Progenitor cell of endocrine pancreas (in vitro differentiated cells): Measurements from ENCODE around the gene BARHL1. TPM values are rescaled to one million over a fixed set of nuclear protein-coding genes. Genes with fewer than 3 reads are reported as not detected.
"Not testable (repeated sequence)": the region's sequence is repeated elsewhere in the genome, so short reads cannot be mapped to it uniquely, and the experiment has no call there.

Experiments used
- DNase-seq: peaks from one replicate; pipeline ENCODE4 v3.0.0; 2021; ENCODE audit warnings: low spot score; ENCODE audit not compliant: unreplicated experiment
- H3K27ac Mint-ChIP-seq: 2 replicates; pipeline ENCODE4 v1.8.0; 2021; ENCODE audit warnings: mild to moderate bottlenecking, moderate library complexity, mixed read lengths
- H3K27me3 Mint-ChIP-seq: 2 replicates; pipeline ENCODE4 v1.8.0; 2021; ENCODE audit warnings: mixed read lengths
- H3K36me3 Mint-ChIP-seq: 2 replicates; pipeline ENCODE4 v1.8.0; 2022; ENCODE audit warnings: mixed read lengths; ENCODE audit not compliant: insufficient read depth
- H3K4me1 Mint-ChIP-seq: 2 replicates; pipeline ENCODE4 v1.8.0; 2021; ENCODE audit warnings: low read depth, mixed read lengths
- H3K4me3 Mint-ChIP-seq: 2 replicates; pipeline ENCODE4 v1.8.0; 2021; ENCODE audit warnings: low read depth, mild to moderate bottlenecking, moderate library complexity, mixed read lengths
- H3K9me3 Mint-ChIP-seq: 2 replicates; pipeline ENCODE4 v1.8.0; 2021; ENCODE audit warnings: low read depth, mixed read lengths
- CTCF ChIP-seq: fragments of 200-600 bp; sonication (generic); IDR thresholded peaks from one replicate; pipeline ENCODE4 v1.5.0; 2021; ENCODE audit warnings: antibody characterized with exemption, mild to moderate bottlenecking; ENCODE audit not compliant: unreplicated experiment
- total RNA-seq: library from RNA; stranded (reverse); gene quantifications from 2 replicates; pipeline ENCODE4 v1.2.1, GENCODE V29; 2021

The BARHL1 gene
- total RNA-seq, 1 donor from 2014 or later, result not detected

DNA sequence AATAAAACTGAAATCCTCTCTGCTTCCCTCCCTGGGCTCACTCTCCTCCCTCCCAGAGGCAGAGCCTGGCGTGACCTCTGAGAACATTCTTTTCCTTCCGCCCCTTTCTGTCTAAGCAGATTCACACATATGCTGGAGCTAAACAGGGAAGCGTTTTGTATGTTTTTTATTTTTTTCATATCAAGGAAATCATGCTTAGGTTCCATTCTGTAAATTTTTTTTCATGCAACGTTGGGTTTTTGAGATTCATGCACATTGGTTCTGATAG lies 20.2 kb upstream of the BARHL1 start:
- peaks cover 1% of the 10 kb centered on the region for H3K36me3 Mint-ChIP-seq
- no peak for DNase-seq
- TF ChIP-seq CTCF, result no peak
- no peak overlapping the region for H3K4me3 Mint-ChIP-seq
- H3K9me3 Mint-ChIP-seq, result peaks cover 4% of the 10 kb centered on the region
- peak overlapping the region; percentile 81 for H3K27ac Mint-ChIP-seq
- H3K27me3 Mint-ChIP-seq, result peaks cover 35% of the 10 kb centered on the region
- H3K4me1 Mint-ChIP-seq, result peaks cover 1% of the 10 kb centered on the region

DNA sequence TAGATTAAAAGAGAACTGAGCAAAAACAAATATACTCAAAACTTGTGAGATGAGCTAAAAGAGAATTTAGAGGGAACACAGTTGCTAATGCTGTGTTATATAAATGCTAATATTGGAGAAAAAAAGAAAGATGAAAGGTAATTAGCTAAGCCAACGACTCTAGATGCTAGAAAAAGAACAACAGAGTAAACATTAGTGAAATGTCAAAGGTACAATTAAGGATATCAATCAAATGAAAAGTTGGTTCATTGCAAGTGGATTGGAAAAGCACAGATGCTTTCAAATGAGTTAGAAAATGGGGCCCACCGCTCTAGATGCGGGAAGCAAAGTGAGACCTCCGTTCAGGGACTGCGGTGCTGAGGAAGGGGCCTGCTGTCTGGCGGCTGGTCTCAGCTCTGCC lies 17.9 kb upstream of the BARHL1 start:
- Mint-ChIP-seq H3K27me3 (peaks cover 36% of the 10 kb centered on the region), H3K9me3 (peaks cover 2% of the 10 kb centered on the region), H3K36me3 (peaks cover under 1% of the 10 kb centered on the region), H3K4me3 (no peak overlapping the region), H3K27ac (no peak overlapping the region), H3K4me1 (peaks cover 1% of the 10 kb centered on the region)
- DNase-seq, result no peak
- TF ChIP-seq CTCF, result no peak

DNA sequence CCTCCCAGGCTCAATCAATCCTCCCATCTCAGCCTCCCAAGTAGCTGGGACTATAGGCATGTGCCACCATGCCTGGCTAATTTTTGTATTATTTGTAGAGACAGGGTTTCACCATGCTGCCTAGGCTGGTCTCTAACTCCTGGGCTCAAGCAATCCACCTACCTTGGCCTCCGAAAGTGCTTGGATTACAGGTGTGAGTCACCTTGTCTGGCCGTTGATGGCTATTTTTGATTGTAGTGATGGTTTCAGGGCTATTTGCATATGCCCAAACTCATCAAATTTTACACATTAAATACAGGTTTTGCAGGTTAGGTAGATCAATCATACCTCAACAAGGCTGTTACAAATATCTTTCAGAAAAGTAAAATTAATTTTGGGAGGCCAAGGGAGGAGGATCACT lies 13.6 kb upstream of the BARHL1 start:
- not testable (repeated sequence) for H3K9me3 Mint-ChIP-seq, DNase-seq, H3K4me3 Mint-ChIP-seq, H3K27ac Mint-ChIP-seq, H3K4me1 Mint-ChIP-seq, H3K36me3 Mint-ChIP-seq
- H3K27me3 Mint-ChIP-seq, result peaks cover 34% of the 10 kb centered on the region

- no peak for DNase-seq
- H3K4me3 Mint-ChIP-seq, result no peak overlapping the region
- no peaks in the 10 kb centered on the region for H3K9me3 Mint-ChIP-seq
- H3K27me3 Mint-ChIP-seq, result peaks cover 45% of the 10 kb centered on the region
- TF ChIP-seq CTCF, result no peak
- no peak overlapping the region for H3K27ac Mint-ChIP-seq
- no peaks in the 10 kb centered on the region for H3K36me3 Mint-ChIP-seq
- H3K4me1 Mint-ChIP-seq, result peaks cover 1% of the 10 kb centered on the region
Observed at GRCh38 chr9:132571806-132572600, 10.4 kb upstream of the BARHL1 start.

GRCh38 chr9:132572921-132573320 lies 9.5 kb upstream of the BARHL1 start:
- no peak for TF ChIP-seq CTCF
- Mint-ChIP-seq H3K36me3 (no peaks in the 10 kb centered on the region), H3K27ac (no peak overlapping the region), H3K27me3 (peaks cover 52% of the 10 kb centered on the region), H3K9me3 (no peaks in the 10 kb centered on the region), H3K4me1 (peaks cover 1% of the 10 kb centered on the region), H3K4me3 (no peak overlapping the region)
- no peak for DNase-seq

DNA sequence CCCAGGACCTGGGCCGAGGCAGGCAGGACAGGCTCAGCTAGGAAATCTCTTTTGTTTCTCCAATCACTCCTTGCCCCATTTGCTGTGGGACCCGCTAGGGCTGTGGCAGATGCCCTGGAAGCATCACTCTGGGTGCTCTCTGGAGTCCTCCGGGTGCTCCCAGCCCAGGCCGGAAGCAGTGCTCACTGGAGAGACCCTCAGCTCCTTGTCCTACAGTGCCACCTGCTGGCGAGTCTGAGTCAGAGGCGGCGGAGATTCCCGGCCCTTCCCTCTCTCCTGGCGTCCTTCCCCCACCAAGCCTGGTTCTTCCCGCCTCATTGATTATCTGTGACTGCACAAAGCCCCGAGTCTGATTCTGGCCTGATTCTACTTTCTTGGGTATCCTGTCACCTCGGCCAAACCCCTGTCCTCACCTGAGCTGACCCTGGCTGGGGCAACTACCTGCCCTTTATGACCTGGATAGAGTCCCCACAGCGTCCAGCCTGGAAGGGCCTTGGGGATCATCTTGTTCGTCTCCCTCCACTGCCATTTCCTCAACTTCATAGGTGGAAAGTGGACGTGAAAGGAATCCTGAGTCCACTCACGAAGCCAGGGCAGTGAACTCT lies 7.3 kb upstream of the BARHL1 start:
- no peak overlapping the region for H3K4me3 Mint-ChIP-seq
- H3K27ac Mint-ChIP-seq, result no peak overlapping the region
- DNase-seq, result peak; percentile 79
- no peaks in the 10 kb centered on the region for H3K36me3 Mint-ChIP-seq
- peak; percentile 92 for TF ChIP-seq CTCF
- peaks cover 72% of the 10 kb centered on the region for H3K27me3 Mint-ChIP-seq
- no peaks in the 10 kb centered on the region for H3K9me3 Mint-ChIP-seq
- peaks cover under 1% of the 10 kb centered on the region for H3K4me1 Mint-ChIP-seq
